ENCODE data around the gene CDY2A. TPM values are rescaled to one million over a fixed set of nuclear protein-coding genes. Genes with fewer than 3 reads are reported as not detected.
"Not testable (repeated sequence)": the region's sequence is repeated elsewhere in the genome, so short reads cannot be mapped to it uniquely, and the experiment has no call there.

CDY2A gene, protein sequence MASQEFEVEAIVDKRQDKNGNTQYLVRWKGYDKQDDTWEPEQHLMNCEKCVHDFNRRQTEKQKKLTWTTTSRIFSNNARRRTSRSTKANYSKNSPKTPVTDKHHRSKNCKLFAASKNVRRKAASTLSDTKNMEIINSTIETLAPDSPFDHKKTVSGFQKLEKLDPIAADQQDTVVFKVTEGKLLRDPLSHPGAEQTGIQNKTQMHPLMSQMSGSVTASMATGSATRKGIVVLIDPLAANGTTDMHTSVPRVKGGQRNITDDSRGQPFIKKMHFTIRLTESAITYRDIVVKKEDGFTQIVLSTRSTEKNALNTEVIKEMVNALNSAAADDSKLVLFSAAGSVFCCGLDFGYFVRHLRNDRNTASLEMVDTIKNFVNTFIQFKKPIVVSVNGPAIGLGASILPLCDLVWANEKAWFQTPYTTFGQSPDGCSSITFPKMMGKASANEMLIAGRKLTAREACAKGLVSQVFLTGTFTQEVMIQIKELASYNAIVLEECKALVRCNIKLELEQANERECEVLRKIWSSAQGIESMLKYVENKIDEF
- not detected in 2 replicates for total RNA-seq

DNA sequence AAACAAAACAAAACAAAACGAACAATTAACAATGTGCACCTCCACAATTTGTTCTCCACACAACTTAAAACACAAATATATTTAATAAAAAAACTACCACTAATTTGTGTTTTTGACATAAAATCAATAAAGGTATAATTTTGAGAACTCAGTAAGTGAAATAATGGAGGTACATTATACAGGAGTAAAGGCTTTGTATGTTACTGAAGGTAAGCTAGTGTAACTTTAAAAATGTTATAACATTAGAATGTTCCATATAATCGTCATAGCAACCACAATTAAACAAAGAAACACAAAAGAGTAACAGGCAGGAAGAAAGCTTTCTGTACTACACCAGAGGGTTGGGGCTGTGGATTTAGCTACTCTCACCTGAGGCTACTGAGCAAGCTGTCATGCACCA is at the start of gene CDY2A:
Gene CDY2A, plus strand, starts transcription at position 301 of the 400 bp plus-strand sequence. CDS start 328 bp downstream, outside the sequence.
- CTCF ChIA-PET; ATAC-seq (ENCODE audit: low read depth); intact Hi-C loops (cut with micrococcal nuclease); POLR2A ChIA-PET; H3K4me3 Mint-ChIP-seq; H3K27me3 Mint-ChIP-seq; H3K9me3 Mint-ChIP-seq; H3K27ac Mint-ChIP-seq; H3K4me1 Mint-ChIP-seq; H3K36me3 Mint-ChIP-seq (ENCODE audit: low read depth); DNase-seq: not testable (repeated sequence)

DNA sequence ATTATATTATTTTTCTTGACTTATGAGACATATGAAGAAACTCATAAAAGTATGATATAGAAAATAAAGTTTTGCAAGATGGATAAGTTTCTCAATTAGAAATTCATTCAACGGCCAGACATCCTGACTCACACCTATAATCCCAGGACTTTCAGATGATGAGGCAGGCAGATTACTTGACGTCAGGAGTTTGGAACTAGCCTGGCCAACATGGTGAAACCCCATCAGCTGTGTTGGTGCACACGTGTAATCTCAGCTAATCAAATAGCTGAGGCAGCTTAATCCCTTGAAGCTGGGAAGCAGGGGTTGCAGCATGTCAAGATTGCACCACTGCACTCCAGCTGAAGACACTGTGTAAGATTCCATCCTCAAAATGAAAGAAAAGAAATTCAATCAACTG is 28.0 kb upstream of the CDY2A start:
- H3K4me1 Mint-ChIP-seq; ATAC-seq (ENCODE audit: low read depth); H3K27ac Mint-ChIP-seq; DNase-seq; H3K9me3 Mint-ChIP-seq; H3K4me3 Mint-ChIP-seq; CTCF ChIA-PET; H3K27me3 Mint-ChIP-seq; H3K36me3 Mint-ChIP-seq (ENCODE audit: low read depth); POLR2A ChIA-PET; intact Hi-C loops (cut with micrococcal nuclease): not testable (repeated sequence)

GRCh38 chrY:17998266-17998665 is 27.3 kb upstream of the CDY2A start:
- H3K9me3 Mint-ChIP-seq; ATAC-seq (ENCODE audit: low read depth); H3K4me1 Mint-ChIP-seq; H3K27me3 Mint-ChIP-seq; POLR2A ChIA-PET; CTCF ChIA-PET; intact Hi-C loops (cut with micrococcal nuclease); H3K4me3 Mint-ChIP-seq; DNase-seq; H3K36me3 Mint-ChIP-seq (ENCODE audit: low read depth); H3K27ac Mint-ChIP-seq: not testable (repeated sequence)

- DNase-seq; H3K4me1 Mint-ChIP-seq; H3K9me3 Mint-ChIP-seq; POLR2A ChIA-PET; ATAC-seq (ENCODE audit: low read depth); H3K27ac Mint-ChIP-seq; H3K4me3 Mint-ChIP-seq; H3K27me3 Mint-ChIP-seq; CTCF ChIA-PET; H3K36me3 Mint-ChIP-seq (ENCODE audit: low read depth); intact Hi-C loops (cut with micrococcal nuclease): not testable (repeated sequence)
Observed at GRCh38 chrY:18023897-18024296, 1.7 kb upstream of the CDY2A start.

- H3K27me3 Mint-ChIP-seq; H3K36me3 Mint-ChIP-seq (ENCODE audit: low read depth); CTCF ChIA-PET; POLR2A ChIA-PET; H3K9me3 Mint-ChIP-seq; ATAC-seq (ENCODE audit: low read depth); DNase-seq; H3K27ac Mint-ChIP-seq; H3K4me3 Mint-ChIP-seq; intact Hi-C loops (cut with micrococcal nuclease); H3K4me1 Mint-ChIP-seq: not testable (repeated sequence)
Observed at GRCh38 chrY:18028845-18029244, 3.3 kb downstream of the CDY2A start.

DNA sequence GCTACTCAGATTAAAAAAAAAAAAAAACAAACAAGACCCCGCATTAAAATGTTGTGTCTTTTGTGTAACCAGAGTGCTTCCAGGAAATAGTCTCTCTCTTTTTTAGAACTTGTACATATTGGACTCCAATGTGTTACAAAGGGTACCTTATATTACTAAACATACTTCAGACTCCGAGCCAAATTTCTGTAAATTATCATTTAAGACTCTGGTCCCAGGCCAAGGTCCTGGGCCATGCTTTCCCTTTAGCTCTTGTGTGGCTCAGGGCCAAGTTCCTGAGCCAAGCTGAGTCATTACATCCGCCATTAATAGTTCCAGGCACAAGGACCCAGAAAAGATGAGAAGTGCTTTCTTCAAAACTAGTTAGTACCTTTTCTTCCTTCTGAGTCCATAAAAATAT is 4.6 kb downstream of the CDY2A start:
- intact Hi-C loops (cut with micrococcal nuclease); CTCF ChIA-PET; H3K4me1 Mint-ChIP-seq; H3K4me3 Mint-ChIP-seq; ATAC-seq (ENCODE audit: low read depth); H3K27ac Mint-ChIP-seq; H3K9me3 Mint-ChIP-seq; H3K36me3 Mint-ChIP-seq (ENCODE audit: low read depth); POLR2A ChIA-PET; DNase-seq; H3K27me3 Mint-ChIP-seq: not testable (repeated sequence)

GRCh38 chrY:18034100-18034814 is 8.7 kb downstream of the CDY2A start:
- H3K27ac Mint-ChIP-seq; POLR2A ChIA-PET; ATAC-seq (ENCODE audit: low read depth); H3K27me3 Mint-ChIP-seq; intact Hi-C loops (cut with micrococcal nuclease); H3K4me1 Mint-ChIP-seq; CTCF ChIA-PET; H3K9me3 Mint-ChIP-seq; H3K4me3 Mint-ChIP-seq; H3K36me3 Mint-ChIP-seq (ENCODE audit: low read depth); DNase-seq: not testable (repeated sequence)

DNA sequence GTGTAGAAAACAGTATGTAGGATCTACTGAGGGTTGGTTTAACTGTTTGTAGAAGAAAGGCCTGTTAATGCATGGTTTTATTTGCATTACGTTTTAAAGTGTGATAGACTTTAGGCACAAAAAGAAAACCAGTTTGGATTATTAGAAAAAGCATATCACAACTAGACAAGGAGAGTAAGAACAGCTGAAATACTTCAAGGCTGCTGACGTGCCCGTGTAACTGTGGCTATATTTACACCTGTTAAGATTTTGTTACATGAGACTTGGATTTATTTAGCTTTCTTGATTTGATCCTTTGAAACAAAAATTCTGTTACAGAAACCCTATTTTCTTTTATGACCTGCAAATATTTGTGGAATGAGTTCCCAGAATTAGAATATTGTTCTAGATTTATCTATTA is 9.3 kb downstream of the CDY2A start:
- POLR2A ChIA-PET, result not testable (repeated sequence)

GRCh38 chrY:18044990-18045389 is 19.4 kb downstream of the CDY2A start:
- CTCF ChIA-PET; H3K27me3 Mint-ChIP-seq; POLR2A ChIA-PET; H3K27ac Mint-ChIP-seq; H3K4me3 Mint-ChIP-seq; H3K4me1 Mint-ChIP-seq; intact Hi-C loops (cut with micrococcal nuclease); DNase-seq; H3K36me3 Mint-ChIP-seq (ENCODE audit: low read depth); ATAC-seq (ENCODE audit: low read depth); H3K9me3 Mint-ChIP-seq: not testable (repeated sequence)

More for the DNA sequence above, 9.3 kb downstream of the CDY2A start:
- DNase-seq; CTCF ChIA-PET; H3K27me3 Mint-ChIP-seq; H3K4me3 Mint-ChIP-seq; ATAC-seq (ENCODE audit: low read depth); H3K36me3 Mint-ChIP-seq (ENCODE audit: low read depth); H3K9me3 Mint-ChIP-seq; intact Hi-C loops (cut with micrococcal nuclease); H3K27ac Mint-ChIP-seq; H3K4me1 Mint-ChIP-seq: not testable (repeated sequence)

DNA sequence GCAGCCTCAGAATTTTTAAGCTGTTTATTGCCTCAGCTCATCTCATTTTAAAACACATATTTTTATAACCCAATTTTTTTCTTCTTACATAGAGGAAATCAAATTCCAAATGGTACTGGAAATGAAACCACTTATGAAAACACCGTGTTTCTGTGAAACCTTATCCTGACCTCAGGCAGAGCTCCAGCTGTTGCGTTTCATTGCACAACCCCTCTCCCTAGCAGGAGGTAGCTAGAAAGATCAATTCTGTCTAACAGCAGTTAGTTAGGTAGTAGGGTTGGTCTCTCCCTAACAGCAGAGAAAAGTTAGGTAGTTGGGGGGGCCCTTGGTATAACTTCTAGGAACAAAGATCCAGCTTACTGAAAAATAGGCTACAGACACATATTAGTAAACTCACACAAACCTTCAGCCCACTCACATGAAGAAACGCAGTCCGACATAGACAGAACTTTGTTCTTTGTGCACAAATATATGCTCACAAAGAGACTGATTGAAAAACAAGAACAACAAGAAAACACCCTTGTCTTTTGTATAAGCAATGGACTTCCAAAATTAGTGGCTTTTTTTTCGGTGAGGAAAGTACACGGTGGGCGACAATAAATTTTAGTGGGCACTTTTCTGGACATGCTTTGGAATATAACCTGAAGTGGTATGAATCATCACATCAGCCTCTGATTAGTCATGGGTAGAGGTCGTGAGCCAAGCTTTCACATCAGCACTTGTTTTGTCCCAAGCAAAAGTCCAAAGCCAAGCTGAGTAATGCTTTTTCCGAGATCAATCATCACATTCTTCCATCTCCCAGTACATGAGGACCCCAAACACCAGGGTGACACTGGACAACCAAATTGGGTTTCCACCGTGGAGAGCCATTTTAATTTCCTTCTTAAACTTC is 22.8 kb downstream of the CDY2A start:
- POLR2A ChIA-PET; intact Hi-C loops (cut with micrococcal nuclease); ATAC-seq (ENCODE audit: low read depth): not testable (repeated sequence)

GRCh38 chrY:18049061-18049460 is 23.5 kb downstream of the CDY2A start:
- H3K4me1 Mint-ChIP-seq; H3K9me3 Mint-ChIP-seq; H3K36me3 Mint-ChIP-seq (ENCODE audit: low read depth); CTCF ChIA-PET; H3K27me3 Mint-ChIP-seq; H3K4me3 Mint-ChIP-seq; ATAC-seq (ENCODE audit: low read depth); POLR2A ChIA-PET; H3K27ac Mint-ChIP-seq; DNase-seq; intact Hi-C loops (cut with micrococcal nuclease): not testable (repeated sequence)

More for the DNA sequence above, 22.8 kb downstream of the CDY2A start:
- CTCF ChIA-PET; H3K4me1 Mint-ChIP-seq; DNase-seq; H3K9me3 Mint-ChIP-seq; H3K4me3 Mint-ChIP-seq; H3K27me3 Mint-ChIP-seq; H3K36me3 Mint-ChIP-seq (ENCODE audit: low read depth); H3K27ac Mint-ChIP-seq: not testable (repeated sequence)

Measured in activated B cell treated with CpG ODN at 0.5 μM for 24 hours (primary cell).